Nucleus accumbens (tissue), 56 donors: ENCODE measurements around the gene TESMIN.

Experiments used
- DNase-seq, 56 donors: peaks; one replicate each; lab custom pipeline; 2025; lab: John Stamatoyannopoulos, UW

TESMIN gene

DNA sequence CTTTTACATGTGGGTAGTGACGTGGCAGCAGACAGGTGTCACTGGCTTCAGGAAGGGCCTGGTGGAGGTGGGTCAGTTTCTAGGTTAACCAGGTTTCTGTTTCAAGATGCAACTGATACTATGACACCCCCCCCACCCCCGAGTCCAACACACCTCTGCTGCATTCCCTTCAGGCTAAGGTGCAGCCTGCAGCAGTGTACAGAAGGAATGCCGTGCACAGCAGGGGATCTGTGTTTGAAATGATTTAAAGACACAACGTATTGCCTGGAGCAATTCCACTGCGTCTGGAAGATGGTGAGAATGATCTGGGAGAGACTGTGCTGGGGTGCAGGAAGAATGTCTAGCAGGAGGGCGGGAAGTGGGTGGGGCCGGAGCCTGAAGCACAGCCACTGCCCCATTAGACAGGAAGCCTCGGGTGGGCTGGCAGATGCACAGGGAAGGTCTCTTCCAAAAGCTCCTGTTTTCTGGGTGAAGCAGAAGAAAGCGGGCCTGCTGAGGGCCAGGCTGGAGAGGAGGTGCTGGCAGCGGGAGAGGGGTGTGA, 11.9 kb upstream of the TESMIN start:
- no peak for DNase-seq

DNA sequence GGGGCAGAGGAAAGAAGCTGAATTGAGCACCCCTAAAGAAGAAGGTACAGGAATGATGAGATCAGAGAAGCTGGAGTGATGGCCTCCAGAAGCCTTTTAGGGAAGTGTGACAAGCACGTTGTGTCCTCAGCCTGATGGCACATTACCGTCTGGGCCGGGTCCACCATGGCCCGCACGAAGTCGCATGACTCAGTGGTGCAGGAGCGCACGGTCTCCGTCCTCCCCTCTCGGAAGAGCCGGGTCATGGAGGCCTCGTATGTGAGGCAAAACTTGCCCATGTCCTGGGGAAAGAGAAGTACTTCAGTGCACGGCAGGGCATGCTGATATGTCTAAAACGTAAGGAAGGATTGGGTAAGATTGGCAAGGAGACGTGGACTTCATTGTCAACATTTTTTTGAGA, 11.2 kb upstream of the TESMIN start:
- no peak for DNase-seq

DNA sequence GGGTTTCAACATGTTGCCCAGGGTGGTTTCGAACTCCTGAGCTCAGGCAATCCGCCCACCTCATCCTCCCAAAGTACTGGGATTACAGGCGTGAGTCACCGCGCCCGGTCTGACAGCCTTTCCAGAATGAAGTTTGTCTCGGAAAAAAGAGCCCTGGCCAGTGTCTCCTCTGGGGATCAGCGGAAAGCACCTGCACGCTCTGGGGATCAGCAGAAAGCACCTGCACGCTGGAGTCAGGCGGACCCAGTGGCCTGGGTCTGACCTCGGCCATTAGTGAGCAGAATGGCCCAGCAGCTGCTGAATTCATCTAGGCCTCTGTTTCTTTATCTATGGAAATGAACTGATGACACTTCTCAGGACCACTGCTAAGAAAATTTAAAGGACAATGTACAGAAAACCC, 10.5 kb upstream of the TESMIN start:
- DNase-seq: no peak

DNA sequence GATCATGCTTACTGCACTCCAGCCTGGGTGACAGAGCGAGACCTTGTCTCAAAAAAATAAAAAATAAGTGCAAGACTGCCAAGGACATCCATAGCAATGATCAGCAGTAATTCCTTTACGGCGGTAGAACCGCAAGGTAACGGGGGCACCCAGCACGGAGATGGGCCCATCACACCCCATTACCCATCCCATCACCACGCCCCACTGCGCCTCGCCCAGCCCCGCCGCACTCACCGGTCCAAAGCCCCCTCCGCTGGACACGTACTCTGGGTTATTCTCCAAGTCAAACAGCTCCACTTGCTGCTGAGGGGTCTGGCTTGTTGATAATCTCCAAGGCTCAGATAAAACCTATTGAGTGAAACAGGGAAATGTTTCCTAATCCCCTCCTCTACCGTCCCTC, 8.7 kb upstream of the TESMIN start:
- DNase-seq: no peak

DNA sequence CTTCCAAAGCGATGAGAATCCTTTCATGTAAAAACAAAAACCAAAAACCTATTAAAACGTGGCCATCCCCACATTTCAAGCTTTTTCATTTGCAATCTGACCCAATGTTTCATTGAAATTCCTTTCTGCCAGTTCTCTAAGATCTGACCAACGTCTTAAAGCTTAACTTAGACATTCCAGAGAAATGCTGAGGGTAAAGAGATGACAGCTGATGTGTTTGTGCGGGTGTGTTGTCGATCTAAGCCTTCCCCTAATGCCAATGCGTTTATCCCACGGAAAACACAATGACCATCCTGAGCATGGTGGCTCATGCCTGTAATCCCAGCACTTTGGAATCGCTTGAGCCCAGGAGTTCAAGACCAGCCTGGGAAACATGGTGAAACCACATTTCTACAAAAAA, 6.4 kb upstream of the TESMIN start:
- no peak for DNase-seq

DNA sequence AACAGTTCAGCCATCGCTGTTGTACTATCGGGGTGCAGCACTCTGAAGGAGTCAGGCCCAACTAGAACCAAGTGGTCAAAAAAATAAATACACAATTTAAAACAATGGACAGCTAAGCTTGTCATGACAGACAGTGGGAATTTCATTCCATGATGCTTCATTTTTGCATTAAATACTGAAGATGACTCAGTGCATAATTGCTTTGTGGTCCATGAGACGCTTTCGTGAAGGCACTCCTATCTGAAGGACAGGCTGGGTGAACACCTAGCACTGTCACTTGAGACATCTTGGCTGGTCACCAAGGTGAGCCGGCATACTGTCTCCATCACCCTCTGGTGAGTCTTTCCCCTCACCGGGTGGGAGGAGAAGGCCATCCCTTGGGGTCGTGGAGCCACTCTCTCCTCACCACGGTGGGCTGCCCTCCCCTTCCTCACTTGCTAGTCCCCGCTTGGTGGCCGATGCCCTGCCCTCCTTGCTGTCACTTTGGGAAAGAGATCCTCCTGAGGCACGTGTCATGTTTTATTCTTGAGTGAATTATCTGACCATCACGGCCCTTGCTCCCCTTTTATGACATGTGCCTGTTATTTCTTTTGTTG, 4.9 kb upstream of the TESMIN start:
- no peak for DNase-seq

DNA sequence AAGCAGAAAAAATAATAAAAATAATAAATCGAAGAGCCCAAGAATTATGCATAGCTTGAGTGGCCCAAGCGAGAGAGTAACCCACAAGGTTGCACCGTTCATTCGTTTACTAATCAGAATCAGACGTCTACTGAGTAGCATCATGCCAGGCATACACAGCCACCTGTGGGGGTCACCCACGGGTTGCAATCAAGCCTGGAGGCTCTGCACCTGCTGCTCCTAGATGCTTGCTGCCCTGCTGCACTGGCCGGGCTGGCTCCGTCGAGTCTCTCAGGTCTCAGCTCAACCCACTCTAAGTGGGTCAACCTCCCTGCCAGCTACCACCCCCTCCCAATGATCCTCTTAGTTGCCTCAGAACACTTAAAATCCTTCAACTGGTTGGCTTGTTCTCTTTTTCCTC, 2.0 kb upstream of the TESMIN start:
- DNase-seq: no peak

DNA sequence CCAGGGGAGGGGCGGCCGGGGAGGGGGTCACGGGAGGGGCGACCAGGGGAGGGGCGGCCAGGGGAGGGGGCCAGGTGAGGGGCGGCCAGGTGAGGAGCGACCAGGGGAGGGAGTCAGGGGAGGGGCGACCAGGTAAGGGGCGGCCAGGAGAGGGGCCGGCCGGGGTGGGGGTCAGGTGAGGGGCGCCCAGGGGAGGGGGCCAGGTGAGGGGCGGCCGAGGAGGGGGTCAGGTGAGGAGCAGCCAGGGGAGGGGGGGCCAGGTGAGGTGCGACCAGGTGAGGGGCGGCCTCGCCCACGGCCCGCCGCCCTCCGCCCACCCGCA, 355 bp downstream of the TESMIN start:
- no peak for DNase-seq

DNA sequence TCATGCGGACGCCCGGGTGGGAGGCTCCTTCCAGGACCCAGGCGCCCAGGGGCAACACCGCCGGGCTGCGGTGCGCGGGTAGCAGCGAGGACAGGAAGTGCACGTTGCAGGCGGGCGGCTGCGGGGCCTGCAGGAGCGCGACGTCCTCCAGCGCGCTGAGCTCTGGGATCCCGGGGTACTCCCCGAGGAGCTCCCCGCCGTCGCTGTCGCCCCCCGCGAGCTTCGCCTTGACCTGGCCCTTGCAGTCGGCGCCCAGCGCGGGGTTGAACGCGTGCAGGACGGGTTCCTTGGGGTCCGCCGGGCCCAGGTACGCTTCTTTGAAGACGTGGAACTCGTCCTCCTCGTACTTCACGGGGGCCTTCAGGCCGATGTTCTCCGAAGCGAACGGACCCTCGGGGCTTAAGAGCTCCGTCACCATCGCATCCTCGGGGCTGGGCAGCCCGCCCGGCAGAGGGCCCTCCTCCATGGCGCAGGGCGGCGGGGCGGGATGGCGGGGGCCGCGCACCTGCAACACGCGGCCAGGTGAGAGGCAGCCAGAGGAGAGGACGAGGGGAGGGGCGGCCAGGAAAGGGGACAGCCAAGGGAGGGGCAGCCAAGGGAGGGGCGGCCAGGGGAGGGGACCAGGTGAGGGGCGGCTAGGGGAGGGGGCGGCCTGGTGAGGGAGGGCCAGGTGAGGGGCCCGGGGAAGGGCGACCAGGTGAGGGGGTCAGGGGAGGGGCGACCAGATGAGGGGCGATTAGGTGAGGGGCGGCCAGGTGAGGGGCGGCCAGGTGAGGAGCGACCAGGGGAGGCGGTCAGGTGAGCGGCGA, 921 bp downstream of the TESMIN start:
- no peak for DNase-seq

DNA sequence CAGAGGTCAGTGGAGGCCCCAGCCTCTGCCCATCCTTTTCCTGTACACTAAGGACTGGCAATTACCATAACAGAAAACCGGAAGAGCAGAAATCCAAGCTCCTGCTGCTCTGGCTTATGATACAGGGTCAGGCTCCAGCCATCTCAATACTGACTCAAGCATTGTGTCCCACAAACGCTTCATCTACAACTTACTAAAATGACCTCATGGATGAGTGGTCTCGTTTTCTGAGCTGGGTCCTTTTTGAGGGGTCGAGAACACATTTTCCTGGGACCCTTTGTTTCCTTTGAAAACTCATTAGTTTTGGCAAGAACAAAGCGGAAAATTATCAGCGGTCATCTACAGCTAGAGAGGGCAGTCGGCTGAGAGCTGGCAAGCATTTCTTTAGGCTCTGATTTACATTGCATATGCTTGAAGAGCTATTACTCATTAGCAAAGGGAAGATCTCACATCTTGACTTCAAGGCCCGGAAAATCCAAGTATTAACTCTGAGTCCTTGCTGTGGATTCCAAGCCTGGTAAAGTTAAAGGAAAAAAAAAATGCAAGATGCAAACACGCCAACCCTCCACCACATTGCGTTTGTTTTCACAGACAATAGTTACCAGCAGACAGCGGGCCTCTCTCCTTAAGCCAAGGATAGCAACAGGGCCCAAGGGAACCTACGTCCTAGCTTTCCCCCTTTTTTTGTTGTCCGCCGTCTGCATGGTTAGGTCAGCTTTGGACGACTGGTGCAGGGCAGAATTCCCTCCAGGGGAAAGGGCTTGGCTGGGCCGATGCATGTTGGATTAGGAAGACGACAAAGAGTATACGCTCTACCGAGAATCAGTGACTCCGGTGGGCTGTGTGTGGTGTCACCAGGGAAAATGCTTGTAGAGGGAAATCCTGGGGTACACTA, 1.8 kb downstream of the TESMIN start:
- DNase-seq: no peak

DNA sequence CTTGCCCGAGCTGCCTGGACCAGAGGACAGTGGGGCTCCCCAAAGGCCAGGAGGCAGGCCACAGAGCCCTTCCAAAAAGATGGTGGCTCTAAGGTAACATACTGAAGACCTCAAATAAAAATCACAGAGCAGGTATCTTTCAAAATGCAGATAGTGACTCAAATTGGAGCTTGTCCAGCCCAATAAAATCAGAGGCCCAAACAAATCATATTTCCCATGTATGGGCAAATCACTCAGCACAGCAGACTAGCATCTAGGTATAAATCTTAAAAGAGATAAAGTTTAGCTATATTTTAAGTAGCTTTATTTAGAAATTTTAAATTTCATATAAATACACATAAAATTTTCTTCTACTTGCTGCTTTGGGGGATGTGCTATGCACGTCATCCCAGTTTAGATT, 3.3 kb downstream of the TESMIN start:
- no peak for DNase-seq

DNA sequence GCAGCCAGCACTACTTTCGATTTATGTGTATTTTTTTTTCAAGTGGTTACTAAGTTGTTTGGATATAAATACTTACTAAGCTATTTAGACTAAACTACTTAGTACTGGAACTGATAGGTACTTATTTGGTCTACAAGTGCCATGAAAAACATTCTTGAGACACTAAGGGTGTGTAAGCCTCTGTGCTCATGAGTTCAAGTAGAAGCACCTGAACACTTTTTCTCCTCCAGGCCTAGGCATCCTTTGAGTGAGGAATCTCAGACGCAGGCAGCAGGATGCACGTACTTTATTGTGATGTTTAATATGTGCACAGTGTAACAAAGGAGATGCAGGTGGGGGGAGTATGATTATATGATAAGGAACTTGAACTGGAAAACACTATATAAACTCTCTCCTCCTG, 7.8 kb downstream of the TESMIN start:
- no peak for DNase-seq

DNA sequence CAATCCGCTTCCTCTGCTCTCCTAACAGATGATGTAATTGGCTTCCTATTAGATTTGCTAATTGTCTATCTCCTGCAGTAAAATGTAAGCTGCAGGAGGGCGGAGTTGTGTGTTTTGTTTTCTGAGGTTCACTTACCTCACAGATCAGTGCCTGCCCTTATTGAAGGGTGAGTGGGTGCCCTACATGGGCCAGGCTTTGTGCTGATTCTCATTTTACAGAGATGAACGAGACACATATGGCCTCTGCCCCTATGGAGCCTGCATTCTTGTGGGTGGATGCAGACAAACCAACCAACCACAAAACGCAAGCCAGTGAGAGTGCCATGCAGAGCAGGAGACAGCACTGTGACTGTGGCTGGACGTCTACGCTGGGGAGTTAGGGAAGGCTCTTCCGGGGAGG, 9.9 kb downstream of the TESMIN start:
- DNase-seq: no peak

DNA sequence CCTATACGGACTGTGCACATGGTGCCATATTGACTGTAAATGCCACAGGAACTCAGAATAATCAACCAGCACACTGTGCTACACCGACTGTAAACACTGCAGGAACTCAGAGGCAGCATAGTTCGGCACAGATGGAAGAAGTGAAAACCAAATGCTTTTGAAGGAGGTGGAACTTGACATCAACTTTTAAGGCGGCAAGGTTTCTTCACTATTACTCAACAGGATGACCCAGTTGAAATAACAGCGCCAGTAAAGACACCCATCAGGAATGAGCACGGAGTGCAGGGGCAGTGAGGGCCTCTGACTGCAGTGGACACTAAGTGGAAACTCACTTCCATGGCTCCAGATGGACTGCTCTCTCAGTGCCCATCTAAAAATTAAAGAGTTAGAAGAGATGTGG, 15.7 kb downstream of the TESMIN start:
- no peak for DNase-seq

DNA sequence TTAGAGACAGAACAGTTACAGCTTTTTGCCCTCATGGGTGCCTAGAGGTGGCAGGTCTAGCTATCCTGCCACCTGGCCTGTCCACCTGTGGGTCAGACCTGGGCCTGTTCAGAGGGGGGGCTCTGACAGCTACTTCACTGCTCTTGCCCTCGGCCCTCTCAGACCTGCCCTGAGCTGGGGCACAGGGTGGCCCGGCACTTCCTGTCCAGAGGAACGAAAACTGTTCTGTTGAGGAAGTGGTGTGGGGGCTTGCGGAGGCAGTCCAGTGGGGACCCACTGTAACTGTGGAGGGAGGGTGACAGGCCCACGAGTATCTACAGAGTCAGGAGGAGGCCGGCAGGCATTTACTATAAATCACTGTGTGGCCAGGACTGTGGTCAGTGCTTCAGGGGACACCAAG, 16.2 kb downstream of the TESMIN start:
- no peak for DNase-seq

DNA sequence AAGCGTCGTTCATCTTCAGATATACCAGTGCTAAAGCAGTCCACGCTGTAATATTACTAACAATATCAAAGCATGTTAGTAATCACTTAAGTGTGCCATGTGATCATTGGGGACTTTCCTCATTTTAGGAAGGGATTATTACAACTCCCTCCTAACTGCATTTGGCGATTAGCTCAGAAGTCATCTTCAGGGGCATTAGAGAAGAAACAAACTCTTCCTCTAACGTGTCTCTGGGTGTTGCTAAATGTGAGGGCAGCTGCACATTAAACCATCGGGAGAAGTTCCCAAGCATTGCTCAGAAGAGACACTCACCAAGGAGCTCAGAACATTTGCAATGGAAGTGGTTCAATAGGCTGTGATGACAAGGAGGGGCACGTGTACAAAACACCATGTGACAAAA, 17.2 kb downstream of the TESMIN start:
- no peak for DNase-seq

DNA sequence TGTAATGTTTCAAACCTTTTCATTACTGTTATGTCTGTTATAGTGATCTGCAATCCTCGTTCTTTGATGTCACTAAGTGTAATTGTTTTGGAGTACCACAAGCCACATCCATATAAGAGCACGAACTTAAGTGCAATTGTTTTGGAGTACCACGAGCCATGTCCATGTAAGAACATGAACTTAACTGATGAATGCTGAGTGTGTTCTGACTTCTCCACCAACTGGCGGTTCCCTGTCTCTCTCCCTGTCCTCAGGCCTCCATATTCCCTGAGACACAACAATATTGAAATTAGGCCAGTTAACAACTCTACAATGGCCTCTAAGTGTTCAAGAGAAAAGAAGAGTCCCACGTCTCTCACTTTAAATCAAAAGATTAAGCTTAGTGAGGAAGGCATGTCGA, 23.5 kb downstream of the TESMIN start:
- DNase-seq: peak in 2 of 56 donors; percentile 5 to 9

DNA sequence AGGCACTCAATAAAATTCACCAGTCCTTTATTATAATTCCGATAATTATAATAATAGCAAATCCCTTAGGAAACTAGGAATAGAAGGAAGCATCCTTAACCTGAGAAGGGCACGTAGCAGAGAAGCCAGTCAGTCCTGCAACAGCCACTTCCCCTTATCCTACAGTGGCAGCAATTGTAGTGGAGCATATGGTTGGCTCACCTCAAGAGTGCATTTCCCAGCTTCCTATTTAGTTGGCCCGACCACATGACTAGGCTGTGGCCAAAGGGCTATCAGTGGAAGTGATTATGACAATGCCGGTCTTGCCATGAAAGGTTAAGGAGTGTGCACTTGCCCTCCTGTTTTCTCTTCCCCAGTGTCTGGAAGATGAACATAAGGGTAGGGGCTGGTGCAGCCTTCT, 27.0 kb downstream of the TESMIN start:
- DNase-seq: no peak

DNA sequence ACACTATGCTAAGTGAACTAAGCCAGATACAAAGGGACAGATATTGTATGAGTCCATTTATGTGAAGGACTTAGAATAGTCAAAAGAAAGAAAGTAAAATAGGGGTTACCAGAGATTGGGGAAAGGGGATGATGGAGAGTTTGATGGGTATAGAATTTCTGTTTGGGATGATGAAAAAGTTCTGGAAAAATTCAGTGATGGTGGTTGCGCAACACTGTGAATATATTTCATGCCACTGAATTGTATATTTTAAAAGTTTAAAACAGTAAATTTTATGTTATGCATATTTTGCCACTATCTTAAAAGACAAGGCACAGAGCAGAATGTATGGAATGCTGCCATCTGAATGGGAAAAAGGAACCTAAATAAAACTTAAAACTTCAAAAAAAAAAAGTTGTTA, 29.2 kb downstream of the TESMIN start:
- no peak for DNase-seq

DNA sequence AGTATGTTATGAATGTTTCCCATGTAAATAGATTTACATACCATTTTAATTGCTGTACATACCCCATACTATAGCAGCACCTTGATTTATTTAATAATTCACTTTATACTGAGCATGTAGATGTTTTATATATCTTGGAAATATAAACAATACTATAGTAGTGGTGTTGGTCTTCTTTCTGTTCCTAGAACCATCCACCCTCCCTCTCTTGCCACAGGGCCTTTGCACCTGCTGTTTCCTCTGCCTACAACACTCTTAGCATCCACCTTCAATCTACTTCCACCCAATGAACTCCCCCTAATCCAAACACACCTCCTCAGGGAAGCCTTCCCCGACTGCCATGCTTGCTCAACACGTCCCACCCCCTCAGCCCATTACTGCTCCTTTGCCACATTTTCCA, 30.2 kb downstream of the TESMIN start:
- DNase-seq: no peak

DNA sequence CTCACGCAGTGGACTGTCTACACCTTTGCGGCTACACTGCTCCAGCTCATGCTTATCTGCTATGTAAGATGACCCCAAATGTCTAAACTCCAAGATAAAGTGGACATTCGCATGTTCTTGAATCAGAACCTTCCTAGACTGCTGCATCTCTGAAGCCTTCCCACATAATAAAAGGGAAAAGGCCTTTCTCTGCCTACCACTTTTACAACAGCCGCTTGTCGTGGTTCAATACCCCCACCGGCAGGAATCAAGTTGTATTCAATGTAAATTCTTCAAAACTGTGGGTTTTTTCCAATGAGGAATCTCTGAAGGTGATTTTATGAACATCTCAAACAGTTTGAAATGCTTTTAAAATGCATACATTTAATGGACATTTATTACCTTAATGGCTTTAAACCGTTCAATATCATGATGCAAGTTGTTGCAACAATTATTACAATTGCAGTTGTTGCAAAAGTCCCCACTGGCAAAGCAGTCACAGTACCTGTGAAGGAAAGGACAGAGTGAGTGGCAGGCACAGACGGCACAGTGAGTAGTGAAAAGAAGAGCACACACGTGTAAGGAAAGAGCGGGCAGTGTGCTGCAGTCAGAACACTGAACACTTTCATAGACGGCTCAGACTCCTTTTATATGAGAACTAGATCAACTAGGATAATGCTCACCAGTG, 35.7 kb downstream of the TESMIN start:
- no peak for DNase-seq
